Measurements from ENCODE around the gene PPIP5K2. TPM values are rescaled to one million over a fixed set of nuclear protein-coding genes. Genes with fewer than 3 reads are reported as not detected.
"Not testable (repeated sequence)": the region's sequence is repeated elsewhere in the genome, so short reads cannot be mapped to it uniquely, and the experiment has no call there.

PPIP5K2 gene
- total RNA-seq, 1 donor, result 78.5 TPM

GRCh38 chr5:103188436-103188835, 68.3 kb downstream of the PPIP5K2 start:
- DNase-seq (ENCODE audit: insufficient read length, low spot score, missing footprints), result no peak
- no peak for TF ChIP-seq CTCF (IDR thresholded peaks at IDR 0.05; ENCODE audit: extremely low read depth, low read depth, low read length)
- no peak overlapping the region for H3K4me3 ChIP-seq (ENCODE audit: insufficient read depth, low read length)
- no peaks in the 10 kb centered on the region for H3K4me1 ChIP-seq (ENCODE audit: insufficient read depth, low read length)
- no peak overlapping the region for H3K4me2 ChIP-seq (ENCODE audit: insufficient read depth, low read length)
- no peaks in the 10 kb centered on the region for H3K27me3 ChIP-seq (ENCODE audit: insufficient read depth, low read length)
- no peaks in the 10 kb centered on the region for H3K9me3 ChIP-seq (ENCODE audit: low read depth, low read length)
- no peak overlapping the region for H3K27ac ChIP-seq (ENCODE audit: low read depth, low read length)
- no peaks in the 10 kb centered on the region for H3K79me2 ChIP-seq (ENCODE audit: insufficient read depth, low read length)
- no peak overlapping the region for H2AFZ ChIP-seq (ENCODE audit: low read length)
- no peaks in the 10 kb centered on the region for H4K20me1 ChIP-seq (ENCODE audit: insufficient read depth, low read length)
- H3K36me3 ChIP-seq (ENCODE audit: insufficient read depth, low read length), result peaks cover 15% of the 10 kb centered on the region

- TF ChIP-seq CTCF (IDR thresholded peaks at IDR 0.05; ENCODE audit: extremely low read depth, low read depth, low read length), result no peak
- DNase-seq (ENCODE audit: insufficient read length, low spot score, missing footprints), result no peak
- Histone ChIP-seq H3K79me2 (ENCODE audit: insufficient read depth, low read length) (no peaks in the 10 kb centered on the region), H3K4me1 (ENCODE audit: insufficient read depth, low read length) (no peaks in the 10 kb centered on the region), H3K27ac (ENCODE audit: low read depth, low read length) (no peak overlapping the region), H3K27me3 (ENCODE audit: insufficient read depth, low read length) (no peaks in the 10 kb centered on the region), H4K20me1 (ENCODE audit: insufficient read depth, low read length) (no peaks in the 10 kb centered on the region), H3K4me3 (ENCODE audit: insufficient read depth, low read length) (no peak overlapping the region), H3K9me3 (ENCODE audit: low read depth, low read length) (no peaks in the 10 kb centered on the region), H2AFZ (ENCODE audit: low read length) (no peak overlapping the region), H3K36me3 (ENCODE audit: insufficient read depth, low read length) (peaks cover 6% of the 10 kb centered on the region), H3K4me2 (ENCODE audit: insufficient read depth, low read length) (no peak overlapping the region)
Observed at GRCh38 chr5:103203226-103203625, 83.1 kb downstream of the PPIP5K2 start.

- not testable (repeated sequence) for H3K79me2 ChIP-seq (ENCODE audit: insufficient read depth, low read length); H2AFZ ChIP-seq (ENCODE audit: low read length)
Observed at GRCh38 chr5:103204990-103205389, 84.9 kb downstream of the PPIP5K2 start.

GRCh38 chr5:103205991-103206700, 86.0 kb downstream of the PPIP5K2 start:
- DNase-seq (ENCODE audit: insufficient read length, low spot score, missing footprints), result no peak
- H2AFZ ChIP-seq (ENCODE audit: low read length), result no peak overlapping the region
- H3K4me1 ChIP-seq (ENCODE audit: insufficient read depth, low read length), result no peaks in the 10 kb centered on the region
- no peak for TF ChIP-seq CTCF (IDR thresholded peaks at IDR 0.05; ENCODE audit: extremely low read depth, low read depth, low read length)
- no peaks in the 10 kb centered on the region for H3K27me3 ChIP-seq (ENCODE audit: insufficient read depth, low read length)
- no peak overlapping the region for H3K4me3 ChIP-seq (ENCODE audit: insufficient read depth, low read length)
- no peaks in the 10 kb centered on the region for H3K79me2 ChIP-seq (ENCODE audit: insufficient read depth, low read length)
- no peak overlapping the region for H3K27ac ChIP-seq (ENCODE audit: low read depth, low read length)
- no peaks in the 10 kb centered on the region for H4K20me1 ChIP-seq (ENCODE audit: insufficient read depth, low read length)
- H3K36me3 ChIP-seq (ENCODE audit: insufficient read depth, low read length), result peaks cover 6% of the 10 kb centered on the region
- no peaks in the 10 kb centered on the region for H3K9me3 ChIP-seq (ENCODE audit: low read depth, low read length)
- no peak overlapping the region for H3K4me2 ChIP-seq (ENCODE audit: insufficient read depth, low read length)

More at GRCh38 chr5:103204990-103205389, 84.9 kb downstream of the PPIP5K2 start:
- not testable (repeated sequence) for H3K27ac ChIP-seq (ENCODE audit: low read depth, low read length); H3K27me3 ChIP-seq (ENCODE audit: insufficient read depth, low read length); H3K4me2 ChIP-seq (ENCODE audit: insufficient read depth, low read length); H3K4me3 ChIP-seq (ENCODE audit: insufficient read depth, low read length); H3K4me1 ChIP-seq (ENCODE audit: insufficient read depth, low read length); H3K36me3 ChIP-seq (ENCODE audit: insufficient read depth, low read length); H4K20me1 ChIP-seq (ENCODE audit: insufficient read depth, low read length); H3K9me3 ChIP-seq (ENCODE audit: low read depth, low read length); DNase-seq (ENCODE audit: insufficient read length, low spot score, missing footprints)
